ENCODE results near the gene PPP1R26.
A peak's percentile ranks its signal among the peaks of the same experiment; 100 is the strongest.

PPP1R26 gene

DNA sequence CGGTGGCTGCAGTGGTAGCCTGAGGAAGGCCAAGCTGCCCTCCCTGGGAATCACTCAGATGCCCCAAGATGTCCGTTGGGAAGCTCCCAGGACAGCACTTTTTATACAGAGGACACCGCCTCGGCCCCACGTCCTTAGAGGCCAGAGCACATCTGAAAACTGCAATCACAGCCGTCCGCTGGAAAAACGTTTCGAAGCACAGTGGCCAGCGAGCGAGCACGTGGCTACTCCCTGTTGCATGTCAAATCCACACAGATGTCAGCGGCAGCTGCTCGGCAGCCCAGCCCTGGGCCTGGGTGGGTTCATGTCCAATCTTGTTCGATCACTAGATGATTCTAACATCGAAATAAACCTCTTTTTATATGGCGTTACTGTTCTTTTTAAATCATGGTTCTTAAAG is 8.9 kb downstream of the PPP1R26 start:
- no peak for DNase-seq

DNA sequence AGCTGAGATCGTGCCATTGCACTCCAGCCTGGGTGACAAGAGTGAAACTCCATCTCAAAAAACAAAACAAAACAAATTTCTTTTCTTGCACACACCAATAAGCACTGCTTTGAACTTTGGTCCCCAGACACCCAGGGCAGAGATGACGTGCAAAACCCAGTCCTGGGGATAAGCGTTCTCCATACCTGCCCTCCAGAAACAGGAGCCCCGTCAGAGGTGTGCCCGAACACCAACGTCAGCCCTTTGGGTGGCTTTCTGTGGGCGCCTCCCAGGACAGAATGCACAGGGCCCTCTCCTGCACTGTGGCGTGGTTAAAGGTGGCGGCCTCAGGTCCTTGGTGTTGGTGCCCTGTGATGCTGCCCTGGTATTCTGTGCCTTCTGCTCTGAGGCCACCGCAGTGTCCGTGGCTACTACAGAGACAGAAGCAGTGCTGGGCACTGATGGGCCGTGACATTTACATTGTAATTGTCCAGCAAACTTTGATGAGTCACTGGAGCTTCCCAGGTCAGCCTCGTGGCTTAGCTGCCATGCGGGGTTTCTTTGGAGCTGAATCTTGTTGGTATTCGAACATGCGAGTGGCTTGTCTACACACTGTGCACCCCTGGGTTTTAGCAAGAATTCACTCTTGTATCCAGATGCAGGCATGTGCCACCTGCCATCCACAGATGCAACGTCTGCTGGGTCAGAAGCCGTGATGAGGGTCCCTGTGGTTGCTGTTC is 9.8 kb downstream of the PPP1R26 start:
- no peak for DNase-seq

DNA sequence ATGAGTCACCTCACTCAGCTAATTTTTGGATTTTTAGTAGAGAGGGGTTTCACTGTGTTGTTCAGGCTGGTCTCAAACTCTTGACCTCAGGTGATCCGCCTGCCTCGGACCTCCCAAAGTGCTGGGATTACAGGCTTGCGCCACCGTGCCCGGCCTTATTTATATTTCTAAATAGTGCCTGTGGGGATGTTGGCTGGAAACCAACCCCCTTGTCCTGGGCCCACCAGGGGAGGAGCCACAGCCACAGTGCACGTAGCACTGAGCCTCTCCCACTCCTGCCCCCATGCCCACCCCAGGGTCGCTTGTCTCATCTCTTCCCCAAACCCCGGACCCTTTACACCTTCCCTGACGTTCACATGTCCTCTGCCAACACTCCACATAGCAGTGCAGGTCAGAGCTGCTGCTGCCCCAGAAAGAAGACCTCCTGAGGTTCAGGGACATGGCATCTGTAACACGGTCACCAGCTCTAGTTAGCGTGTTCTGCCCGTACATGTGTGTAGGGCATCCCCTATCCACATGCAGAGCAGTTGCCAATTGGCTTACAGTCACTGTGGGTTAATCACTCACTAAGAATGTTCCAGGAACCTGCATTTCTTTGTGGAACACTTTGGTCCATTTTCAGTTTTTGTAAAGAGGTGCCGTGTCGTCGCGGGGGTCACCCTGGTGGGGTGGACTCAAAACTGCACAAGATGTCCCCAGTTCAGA is 10.7 kb downstream of the PPP1R26 start:
- no peak for DNase-seq

DNA sequence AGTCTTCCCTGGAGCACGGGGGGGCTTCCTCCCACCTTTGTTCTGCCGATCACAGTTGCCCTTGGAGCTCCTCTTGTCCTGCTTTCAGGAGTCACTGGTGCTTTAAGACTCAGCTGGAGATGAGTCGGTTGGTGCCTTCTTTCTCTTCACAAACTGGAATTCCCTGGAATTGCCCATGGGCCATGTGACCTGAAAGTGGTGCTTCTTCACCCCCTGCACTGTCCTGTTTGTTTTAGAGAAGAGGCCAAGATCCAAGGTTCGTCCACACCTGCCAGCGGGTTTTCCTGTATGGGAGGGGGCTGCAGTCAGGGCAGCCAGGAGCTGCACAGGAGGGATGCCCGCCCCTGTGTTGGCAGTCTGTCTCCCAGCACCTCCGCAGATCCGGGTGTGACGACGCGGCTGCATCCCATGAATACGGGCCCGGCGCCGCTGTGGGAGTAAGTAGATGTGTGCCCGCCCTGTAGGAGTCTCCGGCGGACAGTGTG is 11.4 kb downstream of the PPP1R26 start:
- DNase-seq: no peak

DNA sequence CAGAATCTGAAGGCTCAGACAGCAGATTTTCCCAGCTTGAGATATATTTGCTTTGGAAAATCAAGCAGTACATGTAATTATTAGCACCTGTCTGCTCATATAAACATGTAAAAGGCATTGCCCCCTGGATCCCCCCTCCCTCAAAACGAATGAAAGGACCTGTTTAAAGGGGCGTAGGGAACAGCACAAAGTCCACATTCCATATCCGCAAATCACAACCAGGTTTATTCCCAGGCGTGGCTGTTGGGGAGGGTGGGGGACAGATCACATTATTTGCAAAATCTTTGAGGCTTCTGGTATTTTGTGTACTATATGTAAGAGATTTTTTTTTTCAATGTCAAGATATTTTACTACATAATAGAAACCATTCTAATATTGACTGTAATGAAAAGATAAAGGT is 12.2 kb downstream of the PPP1R26 start:
- DNase-seq: no peak

DNA sequence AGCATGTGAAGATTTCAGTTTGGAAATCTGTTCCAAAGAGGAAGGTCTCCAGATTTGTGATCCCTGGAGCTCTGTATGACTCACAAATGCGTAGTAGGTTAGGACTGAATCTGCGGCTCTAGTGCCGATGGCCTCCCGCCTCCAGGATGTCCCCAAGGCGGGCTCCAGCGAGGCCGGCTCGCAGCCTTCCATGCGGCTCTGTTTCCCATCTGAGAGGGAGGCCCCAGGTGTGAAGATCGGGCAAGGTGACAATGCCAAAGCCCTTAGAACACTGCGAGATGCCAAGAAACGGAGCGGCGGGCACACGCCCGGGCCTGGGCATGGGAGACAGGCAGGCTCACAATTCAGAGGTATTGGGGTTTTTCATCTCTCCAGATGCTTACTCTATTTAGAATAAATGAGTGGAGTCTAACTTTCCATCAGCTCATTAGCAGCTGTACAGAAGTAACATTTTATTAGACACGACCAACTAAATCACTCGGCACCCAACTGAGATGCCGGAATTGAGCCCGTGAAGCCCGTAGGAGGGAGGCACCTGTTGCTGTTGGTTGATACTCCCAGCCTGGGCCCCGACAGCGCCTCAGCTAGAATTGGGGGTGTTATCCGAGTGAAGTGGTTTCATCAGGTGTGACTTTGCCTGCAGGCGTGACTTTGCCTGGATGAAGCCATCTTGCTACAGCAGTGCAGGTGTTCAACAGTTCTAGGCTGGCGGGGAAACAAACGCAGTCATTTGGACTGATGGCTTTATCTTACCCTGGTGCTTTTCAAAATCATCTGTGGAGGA is 13.5 kb downstream of the PPP1R26 start:
- DNase-seq: no peak

DNA sequence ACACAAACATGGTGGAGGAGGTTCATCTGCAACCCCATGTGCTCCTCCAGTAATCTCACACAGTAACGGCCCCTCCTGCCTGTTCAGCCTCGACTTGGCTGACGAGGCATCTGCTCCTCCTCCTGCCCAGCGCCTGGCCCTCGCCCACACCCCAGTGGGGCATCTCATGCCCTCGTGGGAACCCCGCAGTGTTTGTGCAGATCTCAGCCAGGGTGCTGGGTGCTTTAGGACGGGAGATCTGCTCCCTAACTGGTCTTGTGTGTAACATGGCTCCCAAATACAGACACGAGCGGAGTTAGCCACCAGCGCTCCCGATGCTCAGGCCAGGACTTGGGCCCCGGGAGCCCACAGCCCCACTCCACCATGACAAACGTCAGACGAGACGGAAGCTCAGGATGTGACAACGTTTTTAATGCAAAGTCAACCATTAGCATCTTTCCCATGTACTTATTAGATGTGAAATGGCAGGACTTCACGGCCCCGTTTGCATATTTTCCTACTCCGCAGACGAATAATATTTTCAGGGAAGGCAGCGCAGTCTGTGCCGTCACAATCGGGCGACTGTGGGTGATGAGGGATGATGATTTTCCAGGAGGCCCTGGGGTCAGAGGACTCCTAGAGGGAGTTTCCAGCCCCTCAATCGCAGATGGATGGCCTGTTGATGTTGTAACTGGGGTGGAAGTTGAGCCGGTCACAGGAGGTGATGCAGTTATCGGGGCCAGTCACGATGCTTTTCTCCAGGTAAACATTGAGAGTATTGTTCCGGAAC is 15.4 kb downstream of the PPP1R26 start:
- no peak for DNase-seq

DNA sequence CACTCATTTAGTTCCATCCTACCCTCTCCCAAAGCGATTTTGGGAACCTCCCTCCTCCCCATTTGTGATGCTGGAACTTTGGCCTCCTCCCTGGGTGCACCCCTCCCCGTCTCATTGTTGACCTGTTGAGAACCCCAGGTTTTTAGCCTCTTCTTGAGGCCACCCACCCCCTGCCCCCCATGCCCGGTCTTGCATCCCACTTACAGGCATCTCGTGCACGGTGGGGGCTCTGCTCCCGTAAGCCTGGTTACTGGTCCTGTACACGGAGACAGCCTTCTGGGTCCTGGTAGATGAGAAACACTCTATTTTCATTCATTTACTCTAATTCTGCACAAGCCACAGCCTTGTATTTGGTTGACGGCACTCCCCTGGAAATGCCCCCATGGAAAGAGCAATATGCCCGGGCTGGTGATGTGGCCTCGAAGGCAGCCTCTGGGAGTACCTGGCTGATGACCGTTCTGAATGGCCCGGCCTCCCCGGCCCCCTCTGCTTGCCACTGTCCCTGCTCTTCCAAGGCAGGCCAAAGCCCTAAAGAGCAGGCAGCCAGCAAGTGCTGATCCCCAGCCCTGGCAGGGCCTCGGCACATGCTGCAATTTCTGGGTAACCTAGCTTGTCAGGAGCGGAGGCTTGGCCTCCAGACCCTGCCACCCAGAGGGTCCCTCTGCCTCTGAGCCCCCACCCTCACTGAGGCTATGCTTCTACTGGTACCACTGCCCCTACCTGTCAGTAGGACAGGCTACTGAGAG is 19.0 kb downstream of the PPP1R26 start:
- no peak for DNase-seq

DNA sequence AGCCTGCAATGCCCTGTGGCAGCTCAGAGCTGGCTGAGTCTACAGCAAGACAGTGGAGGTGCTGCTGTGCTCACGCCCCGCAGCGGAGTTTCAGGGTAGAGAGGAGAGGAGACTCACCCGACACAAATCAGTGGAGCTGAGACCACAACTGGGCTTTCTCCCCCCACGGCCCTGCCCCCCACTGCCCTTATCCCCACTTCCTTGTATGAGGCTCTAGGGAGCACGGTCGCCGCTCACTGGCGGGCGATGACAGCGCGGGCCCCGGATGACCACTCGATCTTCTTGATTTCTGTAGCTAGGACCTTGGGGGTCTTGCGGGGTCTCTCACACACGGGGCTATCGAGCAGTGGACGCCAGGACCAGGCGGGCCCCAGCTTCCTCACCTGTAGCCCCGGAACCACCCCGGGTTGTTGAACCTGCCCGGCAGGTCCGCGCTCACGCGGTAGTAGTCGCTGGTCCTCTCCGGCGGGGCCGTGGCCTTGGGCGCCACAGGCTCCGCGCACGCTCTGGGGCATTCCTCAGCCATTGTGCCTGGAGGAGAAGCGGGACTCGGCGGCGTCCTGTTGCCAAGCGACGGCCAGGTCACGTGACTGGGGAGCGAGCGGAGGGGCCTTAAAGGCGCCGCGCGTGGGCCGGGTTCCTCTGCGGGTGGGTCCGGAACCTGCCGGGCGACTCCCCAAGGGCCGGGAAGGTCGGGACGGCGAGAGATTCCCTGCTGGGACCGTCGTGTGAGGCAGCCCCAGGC is 19.9 kb downstream of the PPP1R26 start:
- peak; percentile 36 to 84 for DNase-seq

DNA sequence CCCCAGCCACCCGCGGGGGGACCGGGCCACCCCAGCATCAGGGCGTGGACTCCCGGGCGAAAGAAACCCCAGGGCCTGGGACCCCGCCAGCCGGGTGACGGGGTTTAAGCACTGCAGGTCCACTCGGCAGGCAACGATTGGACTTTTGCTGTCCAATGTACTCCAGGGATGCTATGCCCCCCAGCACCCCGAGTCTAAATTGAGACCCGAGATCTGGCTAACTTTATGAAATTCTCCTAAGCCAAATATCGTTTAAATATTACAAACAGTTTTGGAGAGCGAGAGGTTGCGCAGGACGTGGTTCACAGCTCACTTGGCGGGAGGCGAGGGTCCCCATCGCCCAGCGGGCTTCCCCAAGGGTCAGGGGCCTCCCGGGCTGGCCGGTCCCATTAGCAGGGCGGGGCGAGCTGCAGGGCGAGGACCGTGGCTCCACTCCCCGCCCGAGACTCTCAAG is 20.5 kb downstream of the PPP1R26 start:
- DNase-seq: peak in 1 of 2 experiments; percentile 66

DNA sequence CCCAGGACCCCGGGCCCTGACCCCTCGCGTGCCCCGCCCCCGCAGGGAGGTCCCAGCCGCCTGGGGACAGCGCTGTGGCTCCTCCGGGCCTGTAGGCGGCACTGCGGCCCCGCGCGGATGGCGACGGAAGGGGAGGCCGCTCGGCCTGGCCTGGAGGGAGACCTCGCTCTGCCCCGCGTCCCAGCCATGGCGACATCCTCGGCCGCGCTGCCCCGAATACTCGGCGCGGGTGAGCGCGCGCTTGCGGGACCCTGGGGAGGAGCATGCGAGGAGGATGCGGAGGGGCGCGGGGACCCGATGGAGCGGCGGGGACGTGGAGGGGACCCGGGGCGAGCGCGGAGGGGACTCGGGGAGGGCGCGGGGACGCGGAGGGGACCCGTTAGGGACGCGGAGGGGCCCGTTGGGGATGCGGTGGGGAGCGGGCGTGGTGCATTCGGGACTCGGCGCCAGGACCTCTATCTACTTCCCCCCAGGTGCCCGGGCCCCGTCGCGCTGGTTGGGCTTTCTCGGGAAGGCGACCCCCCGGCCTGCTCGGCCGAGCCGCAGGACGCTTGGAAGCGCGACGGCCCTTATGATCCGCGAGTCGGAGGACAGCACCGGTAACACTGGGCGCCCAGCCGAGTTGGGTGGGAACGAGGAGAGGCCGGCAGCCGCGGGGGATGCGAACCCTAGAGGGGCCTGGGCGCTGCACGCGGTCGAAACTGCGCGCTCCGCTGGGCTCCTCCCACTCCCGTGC is 21.1 kb downstream of the PPP1R26 start, which contains the start of gene MRPS2:
Gene MRPS2, plus strand, starts transcription at position 158 of the 736 bp plus-strand sequence. Its CDS starts 29 bp downstream, at position 187.
- peak; percentile 65 to 80 for DNase-seq

DNA sequence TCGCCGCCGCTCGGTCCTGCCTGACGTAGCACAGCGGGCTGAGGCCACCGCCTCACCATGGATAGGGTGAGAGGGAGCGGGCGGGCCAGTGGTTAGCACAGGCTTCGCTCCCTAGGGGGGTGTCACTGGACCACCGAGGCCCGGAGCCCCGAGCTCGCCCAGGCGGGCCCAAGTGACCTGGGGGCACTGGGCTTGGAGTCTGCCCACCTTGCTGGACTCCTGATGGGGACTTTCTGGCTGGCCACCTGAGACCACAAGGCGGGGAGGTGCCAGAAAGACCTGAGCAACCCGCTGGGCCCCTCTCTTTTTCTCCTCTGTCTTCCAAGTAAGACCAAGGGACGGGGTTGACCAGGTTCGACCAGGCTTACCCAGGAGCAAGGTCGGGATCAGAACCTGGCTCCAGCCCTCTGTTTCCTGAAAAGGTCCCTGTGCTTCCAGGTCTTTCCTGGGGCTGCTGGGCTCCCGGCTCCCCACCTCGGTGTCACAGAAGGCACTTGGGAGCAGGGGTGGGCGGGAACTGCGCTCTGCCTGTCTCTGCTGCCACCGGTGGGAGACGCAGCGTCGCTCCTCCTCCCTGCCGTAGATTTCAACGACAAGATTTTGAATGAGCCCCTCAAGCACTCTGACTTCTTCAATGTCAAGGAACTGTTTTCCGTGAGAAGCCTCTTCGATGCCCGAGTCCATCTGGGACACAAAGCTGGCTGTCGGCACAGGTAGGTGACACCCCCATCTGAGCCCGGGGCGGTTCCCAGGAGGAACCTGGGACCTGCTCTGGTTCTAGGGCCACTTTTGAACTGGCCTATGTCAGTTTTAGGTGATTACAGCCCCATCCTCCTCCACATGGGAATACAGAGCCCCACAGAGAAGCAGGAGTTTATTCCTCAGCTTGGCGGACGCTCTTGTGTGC is 21.9 kb downstream of the PPP1R26 start:
- DNase-seq: no peak

DNA sequence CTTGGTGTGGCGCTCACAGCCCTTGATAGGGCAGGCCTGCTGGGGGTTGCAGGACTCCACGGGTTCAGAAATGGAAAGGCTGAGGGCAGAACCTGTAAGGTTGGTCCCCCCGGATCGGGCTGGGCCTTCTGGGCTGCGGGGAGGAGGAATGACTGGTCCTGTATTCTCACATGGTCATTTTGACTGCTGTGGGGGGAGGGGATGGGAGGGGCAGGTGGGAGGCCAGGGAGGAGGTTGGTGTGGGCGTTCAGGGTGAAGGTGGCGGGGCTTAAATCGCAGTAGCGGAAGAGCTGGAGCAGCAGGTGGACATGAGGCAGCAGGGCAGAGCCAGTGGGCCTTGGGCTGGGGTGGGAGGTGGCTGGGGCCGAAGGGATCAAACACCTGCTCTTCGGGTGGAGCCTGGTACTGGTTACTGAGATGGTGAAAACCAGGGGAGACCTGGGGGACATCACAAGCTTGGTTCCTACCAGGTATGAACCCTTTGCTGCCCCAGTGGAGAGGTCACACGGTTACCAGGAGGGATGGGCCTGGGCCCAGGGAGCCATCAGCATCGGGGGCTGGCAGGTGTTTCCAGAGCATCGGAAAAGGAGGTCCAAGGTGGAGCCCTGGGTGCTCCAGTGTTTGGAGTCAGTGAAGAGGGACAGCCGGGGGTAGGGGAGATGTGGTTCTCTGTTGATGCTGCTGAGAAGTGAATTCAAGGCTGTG is 22.7 kb downstream of the PPP1R26 start:
- no peak for DNase-seq

DNA sequence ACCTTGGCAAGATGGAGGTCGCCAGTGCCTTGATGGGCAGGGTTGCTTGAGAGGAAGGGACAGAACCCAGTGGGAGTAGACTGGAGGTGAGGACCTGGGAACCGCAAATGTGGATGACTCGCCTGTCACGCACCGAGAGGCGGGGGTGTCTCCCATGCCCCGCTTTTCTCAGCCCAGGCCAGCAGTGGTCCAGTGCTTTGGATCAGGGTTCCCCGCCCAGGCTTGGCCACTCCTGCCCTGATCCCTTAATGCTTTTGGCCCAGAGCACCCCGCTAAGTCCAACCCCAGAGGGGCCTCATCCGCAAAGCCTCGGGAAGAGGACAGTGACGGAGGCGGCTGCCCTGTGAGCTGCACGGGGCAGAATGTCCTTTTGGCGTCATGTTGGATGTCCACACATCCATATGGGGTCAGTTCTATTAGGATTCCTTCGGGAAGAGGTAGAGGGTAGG is 23.3 kb downstream of the PPP1R26 start:
- DNase-seq: no peak

DNA sequence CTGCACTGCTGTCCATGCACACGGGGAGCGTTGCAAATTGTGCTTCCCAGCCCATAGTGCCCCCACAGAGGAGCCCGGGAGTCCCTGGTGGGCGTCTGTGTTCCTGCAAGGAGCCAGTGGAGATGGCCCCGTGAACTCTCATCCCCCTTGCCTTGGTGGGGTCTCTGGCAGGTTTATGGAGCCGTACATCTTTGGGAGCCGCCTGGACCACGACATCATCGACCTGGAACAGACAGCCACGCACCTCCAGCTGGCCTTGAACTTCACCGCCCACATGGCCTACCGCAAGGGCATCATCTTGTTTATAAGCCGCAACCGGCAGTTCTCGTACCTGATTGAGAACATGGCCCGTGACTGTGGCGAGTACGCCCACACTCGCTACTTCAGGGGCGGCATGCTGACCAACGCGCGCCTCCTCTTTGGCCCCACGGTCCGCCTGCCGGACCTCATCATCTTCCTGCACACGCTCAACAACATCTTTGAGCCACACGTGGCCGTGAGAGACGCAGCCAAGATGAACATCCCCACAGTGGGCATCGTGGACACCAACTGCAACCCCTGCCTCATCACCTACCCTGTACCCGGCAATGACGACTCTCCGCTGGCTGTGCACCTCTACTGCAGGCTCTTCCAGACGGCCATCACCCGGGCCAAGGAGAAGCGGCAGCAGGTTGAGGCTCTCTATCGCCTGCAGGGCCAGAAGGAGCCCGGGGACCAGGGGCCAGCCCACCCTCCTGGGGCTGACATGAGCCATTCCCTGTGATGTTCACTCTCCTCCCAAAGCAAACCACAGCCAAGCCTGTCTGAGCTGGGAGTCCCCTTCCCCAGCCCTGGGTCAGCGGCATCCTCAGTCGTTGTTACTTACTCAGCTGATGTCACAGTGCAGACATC is 24.0 kb downstream of the PPP1R26 start:
- no peak for DNase-seq

DNA sequence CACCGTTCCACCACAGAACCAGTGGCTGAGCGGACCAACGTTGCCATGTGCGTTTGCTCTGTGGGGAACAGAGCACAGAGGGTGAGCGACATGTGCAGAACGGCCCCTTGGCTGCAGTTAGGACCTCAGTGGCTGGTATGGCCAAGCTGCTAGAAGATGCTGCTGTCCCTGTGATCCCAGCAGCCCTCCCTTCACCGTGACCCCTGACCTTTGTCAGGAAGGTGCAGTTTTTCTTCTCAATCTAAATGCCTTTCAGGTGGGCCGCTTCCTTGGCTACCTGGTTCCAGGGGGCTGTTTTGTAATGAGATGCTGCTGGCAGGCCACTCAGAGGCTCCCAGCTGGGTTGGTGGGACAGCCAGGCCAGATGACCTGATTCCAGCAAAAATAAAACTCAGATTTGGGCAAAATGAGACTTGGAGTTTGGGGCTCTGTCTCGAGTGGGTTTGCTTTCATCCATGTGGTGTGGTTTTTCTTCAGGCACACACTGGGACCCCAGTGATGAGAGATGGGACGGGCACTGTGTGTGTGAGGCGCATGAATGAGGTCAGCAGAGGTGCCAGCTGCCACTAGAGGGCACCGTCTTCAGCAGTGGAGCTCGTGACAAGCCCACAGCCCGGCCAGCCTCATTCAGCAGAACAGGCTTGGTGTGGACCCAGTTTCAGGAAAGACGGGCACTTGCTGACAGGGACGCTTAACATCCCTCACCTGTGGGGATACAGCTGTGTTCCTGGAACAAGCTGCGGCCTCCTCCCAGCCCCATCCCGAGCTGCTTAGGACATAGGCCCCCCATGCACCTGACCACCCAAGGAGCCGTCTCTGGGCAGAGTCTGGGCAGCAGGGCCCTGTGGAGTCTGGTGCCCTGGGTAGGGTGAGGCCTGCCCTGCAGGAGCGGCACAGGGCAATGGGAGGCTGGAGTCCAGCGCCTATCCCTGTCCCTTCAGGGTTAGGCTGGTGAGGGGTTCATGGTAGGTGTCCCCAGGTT is 25.0 kb downstream of the PPP1R26 start:
- DNase-seq: peak in 1 of 2 experiments; percentile 65

All from SW 1271 (cell line).